GM18519 (cell line): ENCODE data around the gene TSPAN6.

Experiments used
- ATAC-seq: cut with Tn5 transposase; IDR thresholded peaks from one replicate; pipeline ENCODE4 v1.9.1; 2021; ENCODE audit warnings: mild to moderate bottlenecking, moderate library complexity; ENCODE audit not compliant: unreplicated experiment, low FRiP score

The TSPAN6 gene

GRCh38 chrX:100591256-100592051 is 45.2 kb downstream of the TSPAN6 start:
- ATAC-seq, result no peak

- ATAC-seq, result no peak
Measured at GRCh38 chrX:100587861-100588260, 48.7 kb downstream of the TSPAN6 start.

GRCh38 chrX:100586747-100587146 is 49.9 kb downstream of the TSPAN6 start:
- no peak for ATAC-seq

- ATAC-seq, result no peak
Measured at GRCh38 chrX:100584611-100585010, 52.0 kb downstream of the TSPAN6 start, which contains the start of gene TNMD. TNMD (plus strand) TSS chrX:100584936; CDS start chrX:100585019, 83 bp downstream.
